Skeletal muscle satellite cell (primary cell): ENCODE data around the gene ST3GAL4.

Experiments
- H3K27me3 ChIP-seq: 2 replicates; pipeline ENCODE4 v1.7.0; 2013; ENCODE audit warnings: low read length; ENCODE audit not compliant: control insufficient read depth, insufficient read depth
- H3K36me3 ChIP-seq: 2 replicates; pipeline ENCODE4 v1.7.0; 2013; ENCODE audit warnings: mild to moderate bottlenecking, control low read depth, low read length; ENCODE audit not compliant: insufficient read depth
- H3K4me1 ChIP-seq: 2 replicates; pipeline ENCODE4 v1.7.0; 2013; ENCODE audit warnings: low read length; ENCODE audit not compliant: control insufficient read depth, insufficient read depth
- H3K4me2 ChIP-seq: 2 replicates; pipeline ENCODE4 v1.7.0; 2013; ENCODE audit warnings: mild to moderate bottlenecking, low read length
- H3K4me3 ChIP-seq: 2 replicates; pipeline ENCODE4 v1.7.0; 2013; ENCODE audit warnings: low read length
- H3K9ac ChIP-seq: 2 replicates; pipeline ENCODE4 v1.7.0; 2013; ENCODE audit warnings: mild to moderate bottlenecking, low read depth, low read length, moderate library complexity
- H3K9me3 ChIP-seq: replicated peaks from 2 replicates; pipeline ENCODE4 v1.7.0; 2013; ENCODE audit warnings: mild to moderate bottlenecking, control low read depth, low read length

Gene ST3GAL4

DNA sequence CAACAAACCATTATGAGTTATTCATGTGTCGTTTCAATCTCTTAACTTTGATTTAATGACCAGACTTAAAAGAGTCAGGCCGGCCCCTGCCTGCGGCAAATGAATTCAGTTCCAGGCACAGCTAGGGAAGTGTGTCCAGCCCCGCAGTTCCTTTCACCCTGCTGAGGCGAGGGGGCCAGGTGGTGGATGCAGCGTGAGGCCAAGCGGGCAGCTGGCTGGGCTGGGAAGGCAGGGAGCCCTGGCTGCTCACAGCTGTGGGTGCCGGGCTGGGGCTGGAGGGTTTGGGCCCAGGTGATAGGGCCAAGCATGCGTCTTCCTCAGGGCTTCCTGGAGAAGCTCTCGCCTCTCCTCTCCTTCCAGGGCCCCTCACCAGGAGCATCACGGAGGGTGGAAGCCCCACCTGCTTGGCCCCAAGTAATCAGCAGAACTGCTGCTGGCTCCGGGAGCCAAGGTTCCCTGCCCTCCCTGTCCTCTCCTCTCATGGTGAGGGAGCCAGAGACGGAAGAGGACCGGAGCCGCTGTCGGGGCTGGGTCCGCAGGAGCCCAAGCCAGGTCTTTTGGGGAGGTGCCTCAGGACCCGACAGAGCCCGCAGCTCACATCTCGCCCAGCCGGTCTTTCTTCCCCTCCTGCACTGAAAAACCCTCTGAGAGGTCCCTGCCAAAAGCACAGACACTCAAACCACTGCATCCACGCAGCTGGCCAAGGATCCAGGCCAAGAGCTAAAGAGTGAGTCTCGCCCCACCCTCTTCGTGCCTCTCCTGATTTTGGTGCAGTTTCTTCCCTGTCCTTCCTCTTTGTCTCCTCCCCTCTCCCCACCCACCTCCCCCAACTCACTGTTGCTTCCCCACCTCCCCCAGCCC is 97.0 kb downstream of the ST3GAL4 start:
- peaks cover 10% of the 10 kb centered on the region for H3K27me3 ChIP-seq

GRCh38 chr11:126456089-126456488 is 100.6 kb downstream of the ST3GAL4 start:
- Histone ChIP-seq H3K4me2 (no peak overlapping the region), H3K4me1 (no peaks in the 10 kb centered on the region), H3K9me3 (no peaks in the 10 kb centered on the region), H3K36me3 (no peaks in the 10 kb centered on the region), H3K27me3 (peaks cover 10% of the 10 kb centered on the region), H3K9ac (no peak overlapping the region), H3K4me3 (no peak overlapping the region)

More for the DNA sequence above, 97.0 kb downstream of the ST3GAL4 start:
- H3K4me2 ChIP-seq, result no peak overlapping the region
- H3K4me1 ChIP-seq, result no peaks in the 10 kb centered on the region
- no peak overlapping the region for H3K4me3 ChIP-seq
- no peaks in the 10 kb centered on the region for H3K9me3 ChIP-seq
- H3K36me3 ChIP-seq, result no peaks in the 10 kb centered on the region
- no peak overlapping the region for H3K9ac ChIP-seq

GRCh38 chr11:126456783-126457542 is 101.5 kb downstream of the ST3GAL4 start:
- Histone ChIP-seq H3K4me3 (no peak overlapping the region), H3K27me3 (peaks cover 10% of the 10 kb centered on the region), H3K9ac (no peak overlapping the region), H3K36me3 (no peaks in the 10 kb centered on the region), H3K4me1 (no peaks in the 10 kb centered on the region), H3K9me3 (no peaks in the 10 kb centered on the region), H3K4me2 (no peak overlapping the region)

GRCh38 chr11:126457817-126458216 is 102.3 kb downstream of the ST3GAL4 start:
- Histone ChIP-seq H3K27me3 (peaks cover 4% of the 10 kb centered on the region), H3K9ac (no peak overlapping the region), H3K4me3 (no peak overlapping the region), H3K4me1 (no peaks in the 10 kb centered on the region), H3K9me3 (no peaks in the 10 kb centered on the region), H3K36me3 (no peaks in the 10 kb centered on the region), H3K4me2 (no peak overlapping the region)

DNA sequence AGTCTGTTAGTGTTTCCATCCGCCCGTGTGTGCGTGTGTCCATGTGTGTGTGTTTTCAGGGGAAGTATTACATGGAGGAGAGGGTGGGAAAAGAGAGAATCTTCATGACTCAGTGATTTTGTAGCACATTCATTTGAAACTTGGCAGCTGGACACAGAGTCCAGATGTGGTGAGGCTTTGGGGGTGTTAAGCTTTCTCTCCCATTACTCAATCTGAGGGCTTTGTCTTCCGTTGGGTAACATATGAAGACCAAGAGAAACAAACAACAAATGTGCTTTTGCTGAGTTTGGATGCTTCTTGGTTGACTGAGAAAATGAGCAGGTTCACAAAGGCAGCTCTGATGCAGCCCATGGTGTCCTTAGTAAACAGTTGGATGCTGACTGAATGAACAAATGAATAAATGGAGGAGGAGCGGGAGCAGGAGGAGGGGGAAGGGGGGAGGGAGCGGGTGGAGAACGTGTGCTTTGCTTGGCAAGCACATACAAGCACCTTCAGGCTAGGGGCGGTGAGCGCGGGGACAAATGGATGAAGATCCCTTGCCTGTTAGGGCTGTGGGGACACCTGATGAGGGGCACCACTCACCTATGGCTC is 104.3 kb downstream of the ST3GAL4 start:
- no peaks in the 10 kb centered on the region for H3K9me3 ChIP-seq
- no peak overlapping the region for H3K4me2 ChIP-seq
- no peak overlapping the region for H3K9ac ChIP-seq
- no peaks in the 10 kb centered on the region for H3K4me1 ChIP-seq
- no peaks in the 10 kb centered on the region for H3K27me3 ChIP-seq
- H3K36me3 ChIP-seq, result no peaks in the 10 kb centered on the region
- no peak overlapping the region for H3K4me3 ChIP-seq

- no peak overlapping the region for H3K4me2 ChIP-seq
- no peak overlapping the region for H3K9ac ChIP-seq
- no peak overlapping the region for H3K4me3 ChIP-seq
- no peaks in the 10 kb centered on the region for H3K9me3 ChIP-seq
- no peaks in the 10 kb centered on the region for H3K27me3 ChIP-seq
- peaks cover 2% of the 10 kb centered on the region for H3K4me1 ChIP-seq
- no peaks in the 10 kb centered on the region for H3K36me3 ChIP-seq
These were observed 105.1 kb downstream of the ST3GAL4 start for GRCh38 chr11:126460417-126461095.

GRCh38 chr11:126461096-126461440 is 105.6 kb downstream of the ST3GAL4 start:
- H3K9me3 ChIP-seq, result no peaks in the 10 kb centered on the region
- H3K4me2 ChIP-seq, result no peak overlapping the region
- no peak overlapping the region for H3K9ac ChIP-seq
- no peak overlapping the region for H3K4me3 ChIP-seq
- no peaks in the 10 kb centered on the region for H3K27me3 ChIP-seq
- H3K4me1 ChIP-seq, result peaks cover 7% of the 10 kb centered on the region
- H3K36me3 ChIP-seq, result no peaks in the 10 kb centered on the region

DNA sequence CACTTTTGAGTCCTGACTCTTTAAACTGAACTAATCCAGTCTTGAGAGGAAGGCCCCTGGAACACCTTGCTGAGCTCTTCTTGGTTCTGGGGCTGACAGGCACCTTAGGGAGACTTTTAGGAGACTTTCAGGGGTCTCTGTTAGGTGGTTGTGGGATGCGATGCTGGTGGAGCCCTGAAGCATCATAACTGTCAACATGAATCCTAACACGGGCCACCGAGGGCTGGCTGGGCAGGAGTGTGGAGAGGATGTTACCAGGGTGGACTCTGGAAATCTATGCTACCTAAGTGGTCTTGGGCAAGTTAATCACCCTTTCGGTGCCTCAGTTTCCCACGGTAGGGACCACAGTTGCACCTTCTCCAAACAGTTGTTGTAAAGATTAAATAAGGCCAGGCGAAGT is 106.5 kb downstream of the ST3GAL4 start:
- no peaks in the 10 kb centered on the region for H3K27me3 ChIP-seq

GRCh38 chr11:126462422-126462821 is 106.9 kb downstream of the ST3GAL4 start:
- H3K4me3 ChIP-seq, result no peak overlapping the region
- H3K9me3 ChIP-seq, result no peaks in the 10 kb centered on the region
- H3K4me1 ChIP-seq, result peaks cover 8% of the 10 kb centered on the region
- H3K36me3 ChIP-seq, result no peaks in the 10 kb centered on the region
- H3K27me3 ChIP-seq, result no peaks in the 10 kb centered on the region
- no peak overlapping the region for H3K4me2 ChIP-seq
- no peak overlapping the region for H3K9ac ChIP-seq

More for the DNA sequence above, 106.5 kb downstream of the ST3GAL4 start:
- Histone ChIP-seq H3K4me3 (no peak overlapping the region), H3K4me2 (no peak overlapping the region), H3K4me1 (peaks cover 8% of the 10 kb centered on the region), H3K9me3 (no peaks in the 10 kb centered on the region), H3K36me3 (no peaks in the 10 kb centered on the region), H3K9ac (no peak overlapping the region)
